NCI-H526 treated with DMSO at 0.1 percent for 48 hours (cell line): ENCODE measurements around the gene SPOCD1.
A peak's percentile ranks its signal among the peaks of the same experiment; 100 is the strongest.

Source experiments
- DNase-seq: peaks from one replicate; lab custom pipeline; 2025; lab: John Stamatoyannopoulos, UW

The SPOCD1 gene

DNA sequence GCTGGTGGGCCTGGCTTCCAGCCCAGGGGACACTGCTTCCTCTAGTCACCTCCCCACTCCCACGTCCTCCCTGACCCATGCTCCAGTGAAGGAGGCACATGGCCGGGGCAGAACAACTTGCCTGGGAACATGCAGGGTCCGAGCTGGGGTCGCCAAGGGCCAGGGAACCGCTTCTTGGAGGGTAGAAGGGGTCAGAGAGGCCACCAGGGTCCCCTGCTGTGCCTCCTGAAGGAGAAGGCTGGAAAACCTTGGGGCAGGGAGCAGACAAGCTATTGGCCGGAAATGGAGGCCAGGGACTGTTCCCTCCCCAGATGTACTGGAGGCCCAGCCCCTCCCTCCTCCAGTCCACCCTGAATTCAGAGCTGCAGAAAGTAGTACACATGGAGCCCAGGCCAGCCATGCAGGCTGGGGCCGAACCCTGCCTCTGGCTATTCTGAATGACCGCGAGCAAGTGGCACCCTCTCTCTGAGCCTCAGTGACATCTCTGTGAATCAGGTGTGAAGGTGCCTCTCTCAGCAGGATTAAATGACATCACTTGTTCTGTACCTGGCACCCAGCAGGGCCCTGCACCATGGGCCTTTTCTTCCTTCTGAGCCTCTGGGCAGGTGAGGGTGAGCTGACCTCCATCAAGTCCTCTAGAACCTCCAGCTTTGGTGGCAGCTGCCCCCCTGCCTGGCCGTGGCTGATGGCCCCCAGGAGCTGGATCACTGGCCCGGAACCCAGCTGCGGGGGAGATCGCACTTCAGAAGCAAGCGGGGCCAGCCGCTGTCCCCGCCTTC, 15.7 kb downstream of the SPOCD1 start:
- no peak for DNase-seq

DNA sequence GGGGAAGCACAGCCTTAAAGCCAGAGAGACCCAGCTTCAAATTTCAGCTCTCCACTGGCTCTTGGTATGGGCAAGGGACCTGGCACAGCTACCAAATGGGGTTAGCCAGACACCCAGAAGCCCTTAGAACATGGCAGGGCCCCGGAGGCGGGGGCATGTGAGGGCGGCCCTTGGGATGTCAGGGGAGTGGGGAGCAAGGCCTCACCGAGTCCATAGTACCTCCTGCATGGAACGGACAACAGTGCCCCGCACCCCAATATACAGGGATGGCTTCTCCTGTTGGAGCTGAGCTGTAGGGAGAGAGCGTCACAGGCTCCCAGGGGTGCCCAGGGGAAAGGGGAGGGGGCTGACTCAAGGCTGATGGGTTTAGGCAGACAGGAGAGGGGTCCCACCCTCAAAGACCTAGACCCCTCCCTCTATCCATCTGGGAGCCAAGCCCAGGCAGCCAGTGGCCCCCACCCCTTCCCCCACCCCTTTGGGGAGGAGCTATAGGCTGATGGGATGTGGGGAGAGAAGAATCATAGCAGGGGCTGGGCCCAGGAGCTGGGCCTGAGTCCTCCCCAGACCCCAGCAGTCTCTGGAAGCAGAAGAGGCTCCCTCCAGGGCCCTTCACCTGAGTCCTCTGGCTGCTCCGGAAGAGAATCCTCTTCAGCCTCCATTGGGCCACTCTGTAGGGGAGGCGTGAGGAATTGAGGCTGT, 16.5 kb downstream of the SPOCD1 start:
- DNase-seq: no peak

DNA sequence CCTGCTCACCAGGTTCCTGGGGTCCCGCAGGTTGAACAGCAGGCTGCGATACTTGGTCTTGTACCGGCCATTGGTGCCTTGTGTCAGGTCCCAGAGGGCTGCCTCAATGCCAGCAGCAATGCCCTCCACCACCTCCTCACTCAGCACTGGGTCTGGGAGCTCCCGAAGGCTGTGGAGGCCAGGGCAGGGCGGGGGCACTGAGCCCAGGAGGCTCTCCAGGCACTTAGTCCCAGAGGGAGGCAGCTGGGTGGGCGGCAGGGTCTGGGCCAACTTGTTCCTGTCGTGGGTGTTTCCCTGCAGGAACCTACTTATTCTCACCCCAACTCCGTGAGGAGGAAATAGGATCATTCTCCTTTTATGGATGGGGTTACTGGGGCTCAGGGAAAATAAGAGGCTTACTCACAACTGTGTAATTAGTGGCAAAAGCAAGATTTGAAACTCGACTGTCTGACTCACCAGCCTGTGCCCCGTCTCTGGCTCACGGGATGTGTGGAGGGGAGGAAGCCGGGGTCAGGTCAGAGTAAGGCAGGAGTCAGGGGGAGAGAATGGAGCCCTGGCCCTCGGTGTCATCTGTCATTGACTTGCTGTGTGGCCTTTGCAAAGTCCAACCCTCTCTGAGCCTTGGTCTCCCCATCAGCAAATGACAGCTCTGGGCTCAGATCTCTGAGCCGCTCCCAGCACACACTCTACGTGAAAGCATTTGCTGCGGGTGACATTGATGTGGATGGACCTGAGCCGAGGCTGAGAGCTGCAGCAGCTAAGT, 17.2 kb downstream of the SPOCD1 start:
- DNase-seq: no peak

DNA sequence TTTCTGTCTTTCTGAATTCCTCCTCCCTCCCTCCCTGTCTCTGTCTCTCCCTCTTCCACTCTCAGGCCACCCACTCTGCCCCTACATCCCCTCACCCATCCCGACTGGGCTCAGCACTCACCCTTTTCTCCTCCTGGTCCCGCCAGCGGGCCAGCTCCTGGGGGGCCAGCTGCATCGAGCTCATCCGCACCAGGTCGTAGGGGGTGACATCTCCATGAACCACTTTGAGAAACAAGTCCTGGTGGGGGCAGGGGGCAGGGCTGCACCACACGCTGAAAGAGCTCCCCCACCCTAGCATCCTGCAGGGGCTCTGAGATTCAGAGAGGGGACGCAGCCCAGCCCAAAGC, 17.8 kb downstream of the SPOCD1 start:
- no peak for DNase-seq

DNA sequence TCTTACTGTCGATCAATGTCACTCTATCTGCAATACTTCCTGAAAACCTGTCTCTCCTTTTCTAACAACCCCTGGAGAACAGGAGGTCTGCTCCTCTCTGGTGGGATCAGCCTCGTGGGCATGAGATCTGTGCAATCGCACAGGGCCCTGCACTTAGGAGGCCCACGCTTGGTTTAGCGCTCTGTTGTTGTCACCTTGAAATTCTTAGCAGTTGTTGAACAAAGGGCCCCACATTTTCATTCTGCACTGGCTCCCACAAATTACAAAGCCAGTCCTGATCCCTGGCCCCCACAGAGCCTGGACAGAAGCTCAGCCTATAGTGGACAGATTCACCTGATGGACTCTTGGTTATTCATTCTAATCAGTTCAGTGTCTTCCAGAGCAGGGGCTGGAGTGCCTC, 18.6 kb downstream of the SPOCD1 start:
- no peak for DNase-seq

DNA sequence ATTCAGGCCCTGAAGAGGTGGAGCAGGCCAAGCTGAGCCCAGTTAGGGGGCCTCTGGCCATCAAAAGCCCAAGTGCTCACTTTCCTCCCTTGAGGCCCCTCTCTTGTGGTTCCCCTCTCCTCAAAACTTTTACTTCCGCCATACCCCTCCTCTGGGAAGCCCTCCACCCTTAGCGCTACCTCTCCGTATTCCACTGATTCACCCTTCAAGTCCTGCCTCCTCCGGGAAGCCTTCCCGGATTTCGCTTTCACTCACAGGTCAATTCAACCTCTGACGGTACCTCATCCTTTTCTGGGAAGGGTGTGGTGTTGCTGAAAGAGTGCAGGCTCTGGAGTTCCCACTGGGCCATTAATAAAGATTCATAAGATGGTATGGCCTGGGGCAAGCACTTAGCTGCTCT, 19.1 kb downstream of the SPOCD1 start:
- no peak for DNase-seq

DNA sequence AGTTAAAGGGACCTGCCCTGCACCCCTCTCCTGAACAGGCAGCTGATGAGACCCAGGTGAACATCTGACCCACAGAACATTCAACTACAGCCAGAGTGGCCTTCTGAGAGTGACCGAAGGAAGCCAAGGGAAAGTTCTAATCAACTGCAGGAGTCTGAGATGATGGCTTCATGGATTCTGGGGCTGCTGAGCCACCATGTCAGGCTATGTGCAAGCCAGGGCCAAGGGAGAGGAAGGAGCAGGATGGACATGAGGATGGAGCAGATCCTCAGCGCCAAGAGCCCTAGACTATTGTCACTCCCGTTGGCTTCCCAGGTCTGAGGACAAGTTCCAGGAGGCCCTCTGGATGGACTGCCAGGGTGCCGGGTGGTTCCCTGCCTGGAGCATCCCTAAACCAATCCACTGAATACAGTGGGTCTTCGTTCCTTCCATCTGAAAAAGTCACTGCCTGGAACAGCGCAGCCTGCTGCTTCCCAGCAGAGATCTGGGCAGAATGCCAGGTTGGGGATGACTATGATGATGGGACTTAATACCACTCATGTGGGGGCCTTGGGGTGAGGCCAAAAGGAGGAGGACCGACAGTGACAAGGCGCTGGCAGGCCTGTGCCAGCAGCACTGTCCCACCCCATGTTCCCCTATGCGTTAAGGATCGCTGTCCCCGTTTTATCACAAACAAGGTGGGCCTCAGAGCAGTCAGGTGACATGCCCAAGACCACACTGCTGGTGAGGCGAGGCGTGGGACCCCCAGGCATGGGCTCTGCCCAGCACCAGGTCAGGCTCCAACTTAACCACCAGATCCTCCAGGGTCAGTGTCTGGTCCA, 19.8 kb downstream of the SPOCD1 start:
- DNase-seq: no peak

DNA sequence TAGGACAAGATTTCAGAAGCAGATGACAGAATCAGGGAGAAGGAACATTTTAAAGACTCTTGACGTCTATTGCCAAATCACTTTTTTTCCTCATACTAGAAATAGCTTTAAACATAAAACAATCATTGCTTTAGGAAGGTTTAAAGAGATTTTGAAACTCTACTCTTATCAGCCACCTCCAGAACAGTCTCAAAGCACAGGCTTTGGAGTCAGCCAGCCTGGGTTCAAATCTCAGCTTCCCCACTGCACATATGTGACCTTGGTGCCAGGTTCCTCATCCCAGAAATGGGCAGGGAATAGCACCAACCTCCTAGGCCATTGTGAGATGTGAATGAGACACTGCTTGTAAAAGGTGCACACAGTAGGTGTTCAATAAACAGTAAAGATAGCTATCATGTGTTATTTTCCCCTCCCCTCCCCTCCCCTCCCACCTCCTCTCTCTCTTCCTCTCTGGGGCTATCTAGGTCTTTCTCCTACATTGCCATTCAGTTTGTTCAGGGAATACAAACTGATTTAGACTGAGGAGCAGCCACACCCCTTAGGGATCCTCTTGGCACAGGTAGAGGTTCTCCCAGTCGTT, 20.6 kb downstream of the SPOCD1 start:
- no peak for DNase-seq

DNA sequence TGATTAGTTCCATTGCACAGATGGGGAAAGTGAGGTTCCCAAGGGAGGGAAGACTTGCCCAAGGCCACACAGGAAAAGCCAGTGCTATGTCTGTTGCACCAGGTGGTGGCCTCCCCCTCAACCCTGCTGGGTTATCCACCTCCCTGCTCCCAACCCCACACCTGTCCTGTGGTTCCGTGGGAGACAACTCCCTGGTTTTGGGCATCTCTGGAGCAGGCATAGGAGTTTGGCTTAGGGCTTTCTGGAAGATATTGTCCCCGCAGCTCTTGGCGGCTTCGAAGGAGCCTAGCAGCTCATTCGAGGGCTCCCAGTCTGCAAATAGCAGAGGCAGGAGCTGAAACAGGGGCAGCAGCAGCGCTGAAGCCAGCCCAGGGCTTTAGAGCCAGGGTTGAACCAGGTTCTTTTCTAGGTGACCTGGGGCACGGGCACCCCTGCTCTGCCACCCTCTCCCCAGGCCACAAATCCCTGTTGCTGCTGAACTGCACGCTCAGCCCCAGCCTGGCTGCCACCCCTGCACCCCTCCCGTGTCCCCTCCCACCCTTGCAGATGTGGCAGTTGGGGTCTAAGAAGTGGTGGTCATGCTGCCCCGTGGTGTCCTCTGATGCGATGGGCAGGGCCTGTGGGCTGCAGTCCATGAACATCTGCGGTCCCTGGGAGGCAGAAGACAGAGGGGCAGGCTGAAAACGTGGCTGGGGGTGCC, 22.1 kb downstream of the SPOCD1 start:
- no peak for DNase-seq

DNA sequence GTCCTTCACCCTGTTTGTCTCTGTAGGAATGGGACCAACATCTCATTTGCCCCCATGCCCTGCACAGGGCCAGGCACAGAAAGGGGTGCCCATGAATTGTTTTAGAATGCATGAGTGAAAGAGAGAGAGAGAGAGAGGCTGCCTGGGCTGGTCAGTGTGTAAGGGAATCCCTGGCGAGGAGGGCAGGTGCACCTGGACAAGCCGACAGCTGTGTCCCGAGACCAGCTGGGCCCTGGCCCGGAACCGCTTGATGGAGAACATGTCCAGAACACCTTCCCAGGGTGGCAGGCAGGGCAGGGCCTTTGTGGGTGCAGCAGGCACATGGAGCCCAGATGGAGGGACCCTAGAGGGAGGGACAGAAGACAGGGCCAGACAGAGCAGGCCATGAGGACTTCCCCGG, 22.7 kb downstream of the SPOCD1 start:
- no peak for DNase-seq

DNA sequence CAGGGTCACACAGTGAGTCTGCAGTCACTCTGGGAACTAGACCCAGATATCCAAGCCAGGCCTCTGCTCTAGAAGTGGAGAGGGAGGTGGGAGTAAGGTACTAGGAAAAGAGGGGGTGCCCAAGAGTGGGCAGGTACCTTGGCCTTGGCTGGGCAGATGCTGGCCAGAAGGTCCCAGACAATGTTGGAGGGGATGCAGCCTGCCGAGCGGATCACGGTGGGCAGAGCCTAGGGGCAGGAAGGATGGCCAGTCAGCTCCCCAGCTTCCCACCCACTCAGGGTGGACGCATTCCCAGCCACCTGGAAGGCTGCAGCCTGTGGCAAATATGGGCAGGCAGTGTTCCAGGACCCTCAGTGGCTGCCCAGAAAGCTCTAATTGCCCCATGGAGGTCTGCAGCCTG, 23.3 kb downstream of the SPOCD1 start:
- no peak for DNase-seq

DNA sequence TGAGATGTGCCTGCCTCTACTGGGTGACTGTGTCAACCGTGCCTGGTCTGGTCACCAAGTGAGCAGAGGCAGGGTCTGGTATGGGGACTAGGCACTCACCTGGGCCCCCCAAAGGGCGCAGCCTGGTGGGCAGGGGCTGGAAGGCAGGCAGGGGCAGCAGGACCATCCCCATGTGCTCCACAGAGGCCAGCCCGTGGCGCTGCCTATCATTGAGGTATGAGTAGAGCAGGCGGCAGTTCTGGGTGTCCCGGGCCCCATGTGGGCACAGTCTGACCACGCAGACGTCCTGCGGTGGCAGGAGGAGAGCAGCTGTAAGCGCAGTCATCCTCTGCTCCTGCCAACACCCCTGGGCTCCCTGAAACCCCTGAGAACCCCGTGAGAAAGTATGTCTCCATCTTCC, 23.7 kb downstream of the SPOCD1 start:
- no peak for DNase-seq

DNA sequence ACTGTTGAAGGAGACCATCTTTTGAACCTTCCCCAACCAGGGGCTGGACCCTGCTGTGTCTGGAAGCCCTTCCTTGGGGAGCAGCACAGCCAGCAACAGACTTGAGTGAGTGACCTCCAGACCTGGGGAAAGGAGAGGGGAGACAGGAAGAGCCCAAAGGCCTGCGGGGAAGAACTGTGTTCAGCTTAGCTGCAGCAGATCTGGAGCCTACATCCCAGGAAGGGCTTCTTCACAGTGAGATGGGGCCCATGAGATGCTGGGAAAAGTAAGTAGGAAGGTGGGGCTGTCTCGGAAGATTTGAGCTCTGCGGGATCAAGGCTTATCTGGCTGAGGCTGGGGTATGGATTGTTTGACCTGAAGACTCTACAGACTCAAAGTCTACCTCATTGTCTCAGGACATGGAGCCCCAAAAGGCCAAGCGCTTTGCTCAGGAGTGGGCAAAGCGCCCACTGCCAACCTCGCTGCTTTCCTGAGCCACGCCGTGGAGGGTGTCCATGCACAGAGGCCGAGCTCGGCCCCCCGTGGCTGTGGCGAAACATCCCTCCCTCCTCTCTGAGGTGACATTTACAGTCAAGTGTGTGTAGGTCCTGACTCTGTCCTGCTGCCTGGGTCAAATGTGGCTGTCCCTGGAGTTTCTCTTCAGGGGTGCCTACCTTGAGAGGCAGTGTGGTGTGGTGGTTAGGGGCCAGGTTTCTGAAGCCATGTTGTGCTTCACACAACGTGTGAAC, 24.5 kb downstream of the SPOCD1 start:
- no peak for DNase-seq

DNA sequence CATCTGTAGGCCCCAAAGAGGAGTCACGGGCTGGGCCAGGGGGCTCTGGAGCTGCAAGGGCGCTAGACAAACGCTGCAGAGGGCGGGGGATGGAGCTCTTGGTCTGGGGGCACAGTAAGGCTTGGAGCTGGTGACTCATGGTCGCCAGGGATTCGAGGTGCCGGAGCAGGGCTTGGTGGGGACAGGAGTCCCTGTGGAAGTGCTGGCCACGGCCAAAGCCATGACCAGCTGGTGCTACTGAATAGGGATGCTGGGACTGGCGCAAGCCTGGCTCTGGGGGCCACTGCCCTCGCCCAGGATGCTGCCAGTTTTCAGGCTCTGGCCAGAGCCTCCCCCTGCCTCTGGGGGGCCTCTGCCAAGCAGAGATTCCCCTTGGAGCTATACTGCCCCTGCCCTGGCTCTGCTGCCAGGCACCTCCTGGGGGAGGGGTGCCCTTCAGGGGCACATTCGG, 25.2 kb downstream of the SPOCD1 start:
- no peak for DNase-seq

DNA sequence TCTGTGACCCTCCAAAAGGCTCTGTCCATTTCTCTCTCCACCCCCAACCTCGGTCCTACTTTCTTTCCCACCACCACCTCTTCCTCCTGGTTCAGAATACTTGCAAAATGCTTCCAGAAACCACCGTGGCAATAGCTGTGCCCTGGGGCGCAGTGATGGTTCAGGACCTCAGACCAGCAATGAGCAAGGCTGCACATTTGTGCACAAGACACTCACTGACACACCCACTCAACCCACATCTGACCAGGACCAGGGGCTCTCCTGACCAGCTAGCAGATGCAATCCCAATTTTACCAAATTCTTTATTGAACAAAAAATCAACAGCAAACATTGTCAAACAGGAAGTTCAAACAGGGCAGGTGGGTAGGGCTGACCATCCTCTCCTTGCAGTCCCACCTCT, 25.7 kb downstream of the SPOCD1 start:
- no peak for DNase-seq

DNA sequence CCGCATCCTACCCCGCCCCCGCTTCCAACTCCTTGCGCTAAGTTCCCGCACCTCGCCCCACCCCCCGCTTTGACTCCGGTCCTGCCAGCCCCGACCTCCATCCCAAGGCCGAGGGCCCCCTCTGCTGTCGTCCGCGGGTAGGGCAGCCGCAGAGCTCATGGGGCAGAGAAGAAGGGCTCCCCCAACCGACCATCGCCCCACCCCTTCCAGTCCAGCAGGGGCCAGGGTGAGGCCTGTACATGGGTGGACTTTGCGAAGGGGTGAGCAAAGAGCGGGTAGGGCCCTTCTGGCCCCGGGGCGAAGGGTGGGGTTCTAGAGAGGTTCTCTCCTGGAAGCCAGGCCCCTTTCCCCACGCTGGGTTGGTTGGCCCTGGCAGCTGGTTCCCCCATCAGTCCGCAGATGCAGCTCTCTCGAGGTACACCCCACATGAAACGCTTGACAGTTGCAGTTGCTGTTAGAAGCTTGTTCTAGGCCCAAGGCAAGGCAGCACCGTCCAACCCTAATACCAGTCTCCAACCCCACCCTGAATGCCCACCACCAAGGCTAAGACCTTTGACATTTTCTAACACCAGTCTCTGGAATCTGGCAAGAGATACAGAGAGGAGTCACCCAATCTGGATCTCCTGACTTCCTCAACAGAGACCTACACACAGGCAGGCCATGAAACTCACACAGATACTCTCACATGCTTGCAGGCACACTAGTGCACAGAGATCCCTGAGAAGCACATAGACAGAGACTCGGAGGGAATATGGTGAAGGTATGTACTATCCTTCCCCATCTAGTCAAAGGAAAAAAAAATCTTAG, 26.4 kb downstream of the SPOCD1 start:
- DNase-seq: peak; percentile 86

DNA sequence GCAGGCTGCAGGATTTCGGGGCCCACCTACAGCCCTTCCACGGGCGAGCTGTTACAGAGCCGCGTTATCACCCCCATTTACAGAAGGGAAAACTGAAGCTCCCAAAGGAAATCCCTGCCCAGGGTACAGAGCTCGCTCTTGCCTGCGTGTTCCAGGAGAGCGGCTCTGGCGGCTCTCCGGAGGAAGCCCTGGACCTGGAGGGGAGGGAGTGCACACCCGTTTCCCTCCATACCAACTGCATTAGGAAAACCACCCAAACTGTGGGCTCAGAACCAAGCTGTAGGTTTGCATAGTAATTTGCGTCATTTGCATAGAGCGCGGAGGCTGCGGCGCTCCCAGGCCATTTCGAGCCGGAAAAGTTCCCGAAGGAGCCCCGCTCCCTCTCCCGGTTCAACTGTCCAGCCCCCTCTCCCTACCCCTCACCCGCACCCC, 27.0 kb downstream of the SPOCD1 start:
- peak; percentile 86 for DNase-seq

DNA sequence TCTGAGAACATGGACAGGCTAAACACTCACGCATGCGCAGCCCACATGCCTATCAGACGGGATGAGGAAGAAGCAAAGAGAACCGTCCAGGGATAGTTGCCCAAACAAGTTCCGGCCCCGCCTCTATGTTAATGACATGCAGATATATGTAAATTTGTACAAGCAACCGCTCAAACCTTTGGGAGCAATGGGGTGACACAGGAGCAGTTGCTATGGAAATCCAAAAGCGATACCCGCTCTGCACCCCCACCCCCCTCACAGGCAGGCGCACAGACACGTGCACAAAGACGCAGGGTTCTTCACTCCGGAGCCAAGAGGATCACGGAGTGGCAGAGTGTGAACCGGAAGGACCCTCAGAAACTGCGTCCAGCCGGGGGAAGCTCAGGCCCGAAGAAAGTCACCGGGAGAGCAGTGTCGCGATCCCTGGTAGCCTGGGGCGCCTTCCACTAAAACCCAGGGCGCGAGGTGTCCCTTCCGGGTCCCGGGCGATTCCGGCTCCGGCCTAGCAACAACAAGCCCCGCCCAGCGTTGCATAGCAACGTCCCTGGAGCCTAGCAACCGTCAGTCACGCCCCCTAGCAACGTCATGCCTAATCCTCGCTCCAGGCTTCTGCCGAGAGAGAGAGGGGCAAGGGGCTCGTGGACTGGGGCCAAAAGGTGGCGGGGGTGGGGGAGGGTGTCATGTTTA, 27.5 kb downstream of the SPOCD1 start:
- peak; percentile 86 for DNase-seq

DNA sequence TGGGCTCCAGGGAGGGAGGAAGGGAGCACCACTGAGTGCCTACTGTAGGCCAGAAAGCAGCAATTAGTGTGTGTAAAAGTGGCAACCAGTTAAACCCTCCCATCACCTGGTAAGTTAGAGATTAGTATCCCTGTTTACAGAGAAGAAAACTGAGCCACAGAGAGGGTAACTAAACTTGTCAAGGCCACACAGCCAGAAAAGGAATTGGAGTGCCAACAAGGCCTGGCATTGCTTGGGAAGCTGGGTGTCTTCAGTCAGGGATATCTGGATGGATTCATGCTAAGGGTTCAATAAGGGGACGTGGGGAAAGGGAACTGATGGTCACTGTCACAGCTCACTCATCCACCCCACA, 28.1 kb downstream of the SPOCD1 start:
- DNase-seq: no peak
